ENCODE results near the gene CRB2.

The CRB2 gene

GRCh38 chr9:123355761-123356431 lies at the start of gene CRB2:
TSS of gene CRB2 (plus strand) at chr9:123356197. CDS start at chr9:123356261, 64 bp downstream.
- Mint-ChIP-seq H3K4me1 (ENCODE audit: low read depth) (peaks cover 6% of the 10 kb centered on the region), H3K27ac (no peak within 1 kb of the TSS), H3K36me3 (ENCODE audit: low read depth) (no peaks in the 10 kb centered on the region), H3K4me3 (no peak within 1 kb of the TSS), H3K9me3 (no peaks in the 10 kb centered on the region), H3K27me3 (peaks cover 27% of the 10 kb centered on the region)
- intact Hi-C loops (cut with micrococcal nuclease) = no loop called here

- Mint-ChIP-seq H3K27ac (no peak overlapping the region), H3K4me1 (ENCODE audit: low read depth) (peaks cover 5% of the 10 kb centered on the region), H3K4me3 (no peak overlapping the region), H3K36me3 (ENCODE audit: low read depth) (no peaks in the 10 kb centered on the region), H3K27me3 (peaks cover 6% of the 10 kb centered on the region), H3K9me3 (no peaks in the 10 kb centered on the region)
- intact Hi-C loops (cut with micrococcal nuclease) = no loop called here
Observed at GRCh38 chr9:123309611-123310010, 46.4 kb upstream of the CRB2 start.

- Mint-ChIP-seq H3K9me3 (no peaks in the 10 kb centered on the region), H3K36me3 (ENCODE audit: low read depth) (no peaks in the 10 kb centered on the region), H3K4me3 (no peak overlapping the region), H3K4me1 (ENCODE audit: low read depth) (peaks cover 9% of the 10 kb centered on the region), H3K27me3 (peaks cover 4% of the 10 kb centered on the region), H3K27ac (no peak overlapping the region)
- intact Hi-C loops (cut with micrococcal nuclease) = no loop called here
Observed at GRCh38 chr9:123310551-123311249, 45.3 kb upstream of the CRB2 start.

- peaks cover 4% of the 10 kb centered on the region for H3K27me3 Mint-ChIP-seq
- H3K4me3 Mint-ChIP-seq = no peak overlapping the region
- no peaks in the 10 kb centered on the region for H3K36me3 Mint-ChIP-seq (ENCODE audit: low read depth)
- no peaks in the 10 kb centered on the region for H3K9me3 Mint-ChIP-seq
- intact Hi-C loops (cut with micrococcal nuclease) = no loop called here
- no peak overlapping the region for H3K27ac Mint-ChIP-seq
- peaks cover 15% of the 10 kb centered on the region for H3K4me1 Mint-ChIP-seq (ENCODE audit: low read depth)
Observed at GRCh38 chr9:123311250-123311752, 44.7 kb upstream of the CRB2 start.

GRCh38 chr9:123312306-123312877 lies 43.6 kb upstream of the CRB2 start:
- Mint-ChIP-seq H3K9me3 (no peaks in the 10 kb centered on the region), H3K4me1 (ENCODE audit: low read depth) (peaks cover 18% of the 10 kb centered on the region), H3K27me3 (peaks cover 4% of the 10 kb centered on the region), H3K36me3 (ENCODE audit: low read depth) (no peaks in the 10 kb centered on the region), H3K27ac (no peak overlapping the region), H3K4me3 (no peak overlapping the region)
- intact Hi-C loops (cut with micrococcal nuclease) = no loop called here

- peaks cover 11% of the 10 kb centered on the region for H3K27me3 Mint-ChIP-seq
- H3K9me3 Mint-ChIP-seq = no peaks in the 10 kb centered on the region
Observed at GRCh38 chr9:123314617-123315016, 41.4 kb upstream of the CRB2 start.

GRCh38 chr9:123315635-123316034 lies 40.4 kb upstream of the CRB2 start:
- intact Hi-C loops (cut with micrococcal nuclease) = no loop called here
- no peaks in the 10 kb centered on the region for H3K9me3 Mint-ChIP-seq
- no peak overlapping the region for H3K4me3 Mint-ChIP-seq
- no peaks in the 10 kb centered on the region for H3K36me3 Mint-ChIP-seq (ENCODE audit: low read depth)
- H3K4me1 Mint-ChIP-seq (ENCODE audit: low read depth) = peaks cover 22% of the 10 kb centered on the region
- no peak overlapping the region for H3K27ac Mint-ChIP-seq
- peaks cover 13% of the 10 kb centered on the region for H3K27me3 Mint-ChIP-seq

More at GRCh38 chr9:123314617-123315016, 41.4 kb upstream of the CRB2 start:
- Mint-ChIP-seq H3K27ac (no peak overlapping the region), H3K36me3 (ENCODE audit: low read depth) (no peaks in the 10 kb centered on the region), H3K4me1 (ENCODE audit: low read depth) (peaks cover 22% of the 10 kb centered on the region), H3K4me3 (no peak overlapping the region)
- intact Hi-C loops (cut with micrococcal nuclease) = no loop called here

- no peaks in the 10 kb centered on the region for H3K9me3 Mint-ChIP-seq
- no peak overlapping the region for H3K4me3 Mint-ChIP-seq
- H3K27me3 Mint-ChIP-seq = peaks cover 13% of the 10 kb centered on the region
- no peaks in the 10 kb centered on the region for H3K36me3 Mint-ChIP-seq (ENCODE audit: low read depth)
- no peak overlapping the region for H3K27ac Mint-ChIP-seq
- H3K4me1 Mint-ChIP-seq (ENCODE audit: low read depth) = peaks cover 22% of the 10 kb centered on the region
- intact Hi-C loops (cut with micrococcal nuclease) = no loop called here
Observed at GRCh38 chr9:123316053-123316718, 39.8 kb upstream of the CRB2 start.

- H3K4me1 Mint-ChIP-seq (ENCODE audit: low read depth) = peaks cover 36% of the 10 kb centered on the region
Observed at GRCh38 chr9:123318202-123318601, 37.8 kb upstream of the CRB2 start.

GRCh38 chr9:123318961-123319421 lies 37.0 kb upstream of the CRB2 start:
- intact Hi-C loops (cut with micrococcal nuclease) = no loop called here
- H3K4me3 Mint-ChIP-seq = no peak overlapping the region
- peaks cover 39% of the 10 kb centered on the region for H3K4me1 Mint-ChIP-seq (ENCODE audit: low read depth)
- H3K9me3 Mint-ChIP-seq = no peaks in the 10 kb centered on the region
- H3K27ac Mint-ChIP-seq = peak overlapping the region; percentile 1
- no peaks in the 10 kb centered on the region for H3K36me3 Mint-ChIP-seq (ENCODE audit: low read depth)
- H3K27me3 Mint-ChIP-seq = peaks cover 14% of the 10 kb centered on the region

More at GRCh38 chr9:123318202-123318601, 37.8 kb upstream of the CRB2 start:
- H3K9me3 Mint-ChIP-seq = no peaks in the 10 kb centered on the region
- H3K27me3 Mint-ChIP-seq = peaks cover 13% of the 10 kb centered on the region
- no peak overlapping the region for H3K4me3 Mint-ChIP-seq
- no peak overlapping the region for H3K27ac Mint-ChIP-seq
- no peaks in the 10 kb centered on the region for H3K36me3 Mint-ChIP-seq (ENCODE audit: low read depth)
- intact Hi-C loops (cut with micrococcal nuclease) = no loop called here

- intact Hi-C loops (cut with micrococcal nuclease) = no loop called here
- Mint-ChIP-seq H3K27me3 (peaks cover 12% of the 10 kb centered on the region), H3K9me3 (no peaks in the 10 kb centered on the region), H3K4me3 (no peak overlapping the region), H3K36me3 (ENCODE audit: low read depth) (no peaks in the 10 kb centered on the region), H3K4me1 (ENCODE audit: low read depth) (peaks cover 39% of the 10 kb centered on the region), H3K27ac (peak overlapping the region; percentile 3)
Observed at GRCh38 chr9:123319541-123320339, 36.3 kb upstream of the CRB2 start.

GRCh38 chr9:123320814-123321213 lies 35.2 kb upstream of the CRB2 start:
- intact Hi-C loops (cut with micrococcal nuclease) = no loop called here
- peaks cover 14% of the 10 kb centered on the region for H3K27me3 Mint-ChIP-seq
- H3K9me3 Mint-ChIP-seq = no peaks in the 10 kb centered on the region
- no peaks in the 10 kb centered on the region for H3K36me3 Mint-ChIP-seq (ENCODE audit: low read depth)
- H3K27ac Mint-ChIP-seq = no peak overlapping the region
- H3K4me3 Mint-ChIP-seq = no peak overlapping the region
- H3K4me1 Mint-ChIP-seq (ENCODE audit: low read depth) = peaks cover 34% of the 10 kb centered on the region

GRCh38 chr9:123321616-123322272 lies 34.3 kb upstream of the CRB2 start:
- Mint-ChIP-seq H3K27me3 (peaks cover 17% of the 10 kb centered on the region), H3K4me1 (ENCODE audit: low read depth) (peaks cover 36% of the 10 kb centered on the region), H3K4me3 (no peak overlapping the region), H3K36me3 (ENCODE audit: low read depth) (no peaks in the 10 kb centered on the region), H3K27ac (no peak overlapping the region), H3K9me3 (no peaks in the 10 kb centered on the region)
- intact Hi-C loops (cut with micrococcal nuclease) = no loop called here

All from dendritic cell treated with granulocyte-macrophage colony-stimulating factor and Interleukin-4, amounts not matched to agents 40 ng/mL and 50 ng/mL, for 4 days (primary cell).